GM18907 (cell line): Measurements from ENCODE around the gene UFC1.
A peak's percentile ranks its signal among the peaks of the same experiment; 100 is the strongest.

ENCODE experiments used
- ATAC-seq: cut with Tn5 transposase; IDR thresholded peaks from one replicate; pipeline ENCODE4 v1.9.1; 2021; ENCODE audit warnings: mild to moderate bottlenecking, moderate library complexity; ENCODE audit not compliant: unreplicated experiment

UFC1 gene

GRCh38 chr1:161133220-161133740 is 20.5 kb upstream of the UFC1 start:
- ATAC-seq: peak; percentile 14

- ATAC-seq: no peak
These were observed 15.9 kb upstream of the UFC1 start for GRCh38 chr1:161137881-161138280.

GRCh38 chr1:161138431-161138830 is 15.3 kb upstream of the UFC1 start:
- ATAC-seq: no peak

GRCh38 chr1:161139766-161140165 is 14.0 kb upstream of the UFC1 start:
- ATAC-seq: no peak

GRCh38 chr1:161140755-161141400 is 12.9 kb upstream of the UFC1 start:
- no peak for ATAC-seq

- no peak for ATAC-seq
These were observed 7.9 kb upstream of the UFC1 start for GRCh38 chr1:161145832-161146231.

- peak; percentile 4 for ATAC-seq
These were observed 602 bp upstream of the UFC1 start for GRCh38 chr1:161153176-161153575.

GRCh38 chr1:161157867-161158266 is 4.1 kb downstream of the UFC1 start:
- no peak for ATAC-seq

- ATAC-seq: peak; percentile 3
These were observed 4.7 kb downstream of the UFC1 start for GRCh38 chr1:161158316-161159010.

- peak; percentile 80 for ATAC-seq
These were observed 5.5 kb downstream of the UFC1 start, which contains the start of gene USP21 for GRCh38 chr1:161159087-161159912. USP21 (plus strand) TSS chr1:161159500; CDS start chr1:161160641, 1,141 bp downstream.

- no peak for ATAC-seq
These were observed 6.1 kb downstream of the UFC1 start for GRCh38 chr1:161159913-161160243.

GRCh38 chr1:161160671-161161145 is 6.9 kb downstream of the UFC1 start:
- no peak for ATAC-seq

GRCh38 chr1:161161652-161162051 is 7.9 kb downstream of the UFC1 start:
- no peak for ATAC-seq

- ATAC-seq: no peak
These were observed 8.3 kb downstream of the UFC1 start for GRCh38 chr1:161162052-161162451.

GRCh38 chr1:161162806-161163205 is 9.0 kb downstream of the UFC1 start:
- no peak for ATAC-seq

- ATAC-seq: no peak
These were observed 10.0 kb downstream of the UFC1 start for GRCh38 chr1:161163793-161164192.

GRCh38 chr1:161164901-161165610 is 11.3 kb downstream of the UFC1 start:
- no peak for ATAC-seq

- peak; percentile 92 for ATAC-seq
These were observed 12.2 kb downstream of the UFC1 start, which contains the start of gene PPOX for GRCh38 chr1:161165742-161166668. PPOX (plus strand) TSS chr1:161166426; CDS start chr1:161166848, 422 bp downstream.
